CD4-positive, alpha-beta T cell (primary cell): ENCODE data around the gene TBL2. TPM values are rescaled to one million over a fixed set of nuclear protein-coding genes. Genes with fewer than 3 reads are reported as not detected.
"Not testable (repeated sequence)": the region's sequence is repeated elsewhere in the genome, so short reads cannot be mapped to it uniquely, and the experiment has no call there.

ENCODE experiments used
- ATAC-seq: fragments of 200-7000 bp; cut with Tn5 transposase; one replicate; pipeline ENCODE4 v1.10.0; 2022; ENCODE audit warnings: mild to moderate bottlenecking; ENCODE audit not compliant: poor library complexity
- CTCF ChIA-PET: fragments of 350-600 bp; sonication (Branson Sonifier 250); formaldehyde crosslinking; loops from one replicate; lab custom pipeline; 2021; ENCODE audit warnings: antibody characterized with exemption, inconsistent platforms; lab: Charles Lee
- POLR2A ChIA-PET: fragments of 350-600 bp; sonication (Branson Sonifier 250); formaldehyde crosslinking; loops from one replicate; lab custom pipeline; 2021; ENCODE audit warnings: antibody characterized with exemption, inconsistent platforms; lab: Charles Lee
- DNase-seq, 14 experiments: peaks; one replicate each; pipeline ENCODE4 v3.0.0-alpha.2; 2013 to 2020; ENCODE audit warnings: mixed read lengths in 2 of 14
- H3K27ac ChIP-seq, 2 donors: one replicate each; pipeline versions ENCODE4 v1.5.1 to v1.7.0; 2013; ENCODE audit warnings: low read length in 2 of 2, low read depth in 1 of 2, mild to moderate bottlenecking in 1 of 2
- H3K27me3 ChIP-seq, 2 experiments: 1 replicate in 1 of 2; 2 replicates in 1 of 2; pipeline versions ENCODE4 v1.6.1 to v1.7.0; 2013; ENCODE audit warnings: low read length in 2 of 2, control low read depth in 1 of 2, mild to moderate bottlenecking in 1 of 2, moderate library complexity in 1 of 2; ENCODE audit not compliant: insufficient read depth in 2 of 2, control insufficient read depth in 1 of 2
- H3K36me3 ChIP-seq: one replicate; pipeline ENCODE4 v1.6.1; 2013; ENCODE audit warnings: low read length, control low read depth; ENCODE audit not compliant: insufficient read depth
- H3K4me1 ChIP-seq: one replicate; pipeline ENCODE4 v1.6.1; 2013; ENCODE audit warnings: low read length, control low read depth; ENCODE audit not compliant: insufficient read depth
- H3K4me3 ChIP-seq: one replicate; pipeline ENCODE4 v1.5.1; 2013; ENCODE audit warnings: mild to moderate bottlenecking, low read length, moderate library complexity
- H3K9me3 ChIP-seq, 2 experiments: 1 replicate in 1 of 2; 2 replicates in 1 of 2; pipeline versions ENCODE4 v1.6.1 to v1.7.0; 2013; ENCODE audit warnings: low read length in 2 of 2, mild to moderate bottlenecking in 2 of 2, control low read depth in 1 of 2, moderate library complexity in 1 of 2; ENCODE audit not compliant: control insufficient read depth in 1 of 2, insufficient read depth in 1 of 2
- H3K27ac Mint-ChIP-seq: one replicate; pipeline ENCODE4 v1.8.0; 2020; ENCODE audit warnings: mixed read lengths
- H3K27me3 Mint-ChIP-seq: one replicate; pipeline ENCODE4 v1.8.0; 2021; ENCODE audit warnings: mixed read lengths
- H3K36me3 Mint-ChIP-seq: one replicate; pipeline ENCODE4 v1.8.0; 2021; ENCODE audit warnings: low read depth, mixed read lengths
- H3K4me1 Mint-ChIP-seq: one replicate; pipeline ENCODE4 v1.8.0; 2021; ENCODE audit warnings: low read depth, mixed read lengths
- H3K4me3 Mint-ChIP-seq: one replicate; pipeline ENCODE4 v1.8.0; 2020; ENCODE audit warnings: mild to moderate bottlenecking, mixed read lengths
- H3K9me3 Mint-ChIP-seq: one replicate; pipeline ENCODE4 v1.8.0; 2020; ENCODE audit warnings: mixed read lengths
- intact Hi-C, 2 experiments: fragments of 100-400 bp; cut with DNase I in 1 of 2; cut with micrococcal nuclease in 1 of 2; formaldehyde crosslinking; loops; one replicate each; pipeline versions ENCODE4 v1.15.1 to v1.9.0; 2023 to 2025; cut with DNase I, micrococcal nuclease
- total RNA-seq, 174 experiments: library from RNA in 2 of 174; stranded (reverse) in 2 of 174; gene quantifications; one replicate each; pipeline ENCODE4 v1.2.3 and lab custom pipeline; 2021 to 2026
- TF ChIP-seq, protein P1 (sequence below): fragments of 200-600 bp; IDR thresholded peaks from one replicate; pipeline ENCODE4 v1.8.0; 2022; ENCODE audit warnings: antibody characterized with exemption, mild to moderate bottlenecking

Gene TBL2
- total RNA-seq, 2 experiments from 2014 or later: 25.2 to 27.2 TPM

DNA sequence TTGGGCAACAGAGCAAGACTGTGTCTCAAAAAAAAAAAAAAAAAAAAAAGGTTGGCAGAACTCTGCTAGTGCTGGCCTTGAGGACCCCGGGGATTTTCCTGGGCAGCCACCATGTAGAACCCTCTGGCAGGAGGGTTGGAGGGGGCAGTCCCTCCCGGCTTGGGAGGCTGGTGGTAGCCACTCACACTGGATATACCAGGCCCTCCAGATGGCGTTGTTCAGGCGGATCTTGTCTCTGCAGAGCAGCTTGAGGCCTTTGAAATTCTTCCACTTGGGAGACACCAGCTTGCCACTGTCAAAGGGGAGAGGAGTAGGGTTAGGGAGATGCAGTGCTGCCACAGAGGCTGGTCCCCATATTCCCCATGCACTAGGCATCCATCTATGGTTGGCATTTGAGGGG lies 37.5 kb upstream of the TBL2 start:
- Histone ChIP-seq H3K27ac (no peak overlapping the region), H3K36me3 (no peaks in the 10 kb centered on the region), H3K27me3 (peaks cover 8 to 12% of the 10 kb centered on the region in 2 experiments), H3K4me3 (no peak overlapping the region), H3K4me1 (no peaks in the 10 kb centered on the region), H3K9me3 (no peaks in the 10 kb centered on the region)
- intact Hi-C loops: no loop called here
- ATAC-seq (no peak), DNase-seq (no peak)
- POLR2A ChIA-PET: no interaction called here
- Mint-ChIP-seq H3K4me1 (no peaks in the 10 kb centered on the region), H3K4me3 (no peak overlapping the region), H3K36me3 (no peaks in the 10 kb centered on the region), H3K9me3 (no peaks in the 10 kb centered on the region), H3K27me3 (peaks cover 31% of the 10 kb centered on the region), H3K27ac (no peak overlapping the region)
- CTCF ChIA-PET: interaction anchor here (0.6 kb wide), 1 partner anchor 30 kb away, joined by 5 read pairs; no protein-coding TSS in a partner anchor
- TF ChIP-seq, protein P1, sequence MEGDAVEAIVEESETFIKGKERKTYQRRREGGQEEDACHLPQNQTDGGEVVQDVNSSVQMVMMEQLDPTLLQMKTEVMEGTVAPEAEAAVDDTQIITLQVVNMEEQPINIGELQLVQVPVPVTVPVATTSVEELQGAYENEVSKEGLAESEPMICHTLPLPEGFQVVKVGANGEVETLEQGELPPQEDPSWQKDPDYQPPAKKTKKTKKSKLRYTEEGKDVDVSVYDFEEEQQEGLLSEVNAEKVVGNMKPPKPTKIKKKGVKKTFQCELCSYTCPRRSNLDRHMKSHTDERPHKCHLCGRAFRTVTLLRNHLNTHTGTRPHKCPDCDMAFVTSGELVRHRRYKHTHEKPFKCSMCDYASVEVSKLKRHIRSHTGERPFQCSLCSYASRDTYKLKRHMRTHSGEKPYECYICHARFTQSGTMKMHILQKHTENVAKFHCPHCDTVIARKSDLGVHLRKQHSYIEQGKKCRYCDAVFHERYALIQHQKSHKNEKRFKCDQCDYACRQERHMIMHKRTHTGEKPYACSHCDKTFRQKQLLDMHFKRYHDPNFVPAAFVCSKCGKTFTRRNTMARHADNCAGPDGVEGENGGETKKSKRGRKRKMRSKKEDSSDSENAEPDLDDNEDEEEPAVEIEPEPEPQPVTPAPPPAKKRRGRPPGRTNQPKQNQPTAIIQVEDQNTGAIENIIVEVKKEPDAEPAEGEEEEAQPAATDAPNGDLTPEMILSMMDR: no peak

DNA sequence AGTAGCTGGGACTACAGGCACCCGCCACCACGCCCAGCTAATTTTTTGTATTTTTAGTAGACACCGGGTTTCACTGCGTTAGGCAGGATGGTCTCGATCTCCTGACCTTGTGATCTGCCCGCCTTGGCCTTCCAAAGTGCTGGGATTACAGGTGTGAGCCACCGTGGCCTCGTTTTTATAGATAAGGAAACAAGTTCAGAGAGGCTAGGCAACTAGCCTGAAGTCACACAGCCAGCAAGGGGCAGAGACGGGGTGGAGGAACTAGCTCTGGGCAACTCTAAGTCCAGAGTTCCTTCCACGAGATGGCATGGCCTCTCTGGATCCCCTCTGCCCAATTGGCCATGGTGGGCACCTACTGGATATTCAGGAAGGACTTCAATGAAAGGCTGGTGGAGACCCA lies 36.6 kb upstream of the TBL2 start:
- H3K36me3 Mint-ChIP-seq, H3K36me3 ChIP-seq, H3K27ac ChIP-seq, H3K4me3 Mint-ChIP-seq, ATAC-seq, H3K4me1 ChIP-seq, H3K9me3 ChIP-seq, H3K4me3 ChIP-seq, H3K4me1 Mint-ChIP-seq, intact Hi-C loops, H3K9me3 Mint-ChIP-seq, POLR2A ChIA-PET, DNase-seq, CTCF ChIA-PET, H3K27ac Mint-ChIP-seq: not testable (repeated sequence)
- H3K27me3 Mint-ChIP-seq: peaks cover 41% of the 10 kb centered on the region
- H3K27me3 ChIP-seq: peaks cover 8 to 19% of the 10 kb centered on the region in 2 experiments

DNA sequence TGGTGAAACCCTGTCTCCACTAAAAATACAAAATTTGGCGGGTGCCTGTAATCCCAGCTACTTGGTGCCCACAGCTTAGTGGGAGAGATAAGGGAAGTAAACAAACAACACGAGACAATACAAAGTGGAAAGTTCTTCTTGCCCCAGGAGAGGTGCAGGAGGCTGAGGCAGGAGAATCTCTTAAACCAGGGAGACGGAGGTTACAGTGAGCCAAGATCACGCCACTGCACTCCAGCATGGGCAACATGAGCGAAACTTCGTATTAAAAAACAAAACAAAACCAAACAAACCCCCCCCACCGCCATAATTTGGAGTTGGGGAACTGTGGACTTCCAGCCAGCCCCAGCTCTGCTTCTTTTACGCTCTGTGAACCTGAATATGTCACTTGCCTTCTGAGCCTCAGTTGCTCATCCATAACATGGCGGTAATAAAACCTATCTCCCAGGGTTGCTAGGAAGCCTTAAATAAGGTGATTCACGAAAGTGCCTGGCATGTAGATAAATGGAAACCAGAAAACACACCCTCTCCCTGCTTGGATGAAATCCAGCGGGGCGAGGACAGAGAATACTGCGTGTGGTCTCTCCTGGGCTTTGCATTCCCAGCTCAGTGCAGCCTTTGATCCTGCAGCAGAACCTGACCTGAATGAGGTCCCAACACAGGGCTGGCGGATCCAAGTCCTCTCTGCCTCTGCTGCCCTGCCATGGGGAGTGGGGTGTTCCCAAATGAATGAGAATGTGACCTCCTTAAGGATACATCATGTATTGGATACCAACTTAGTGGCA lies 35.8 kb upstream of the TBL2 start:
- DNase-seq (no peak), ATAC-seq (no peak)
- POLR2A ChIA-PET: no interaction called here
- Mint-ChIP-seq H3K4me1 (no peaks in the 10 kb centered on the region), H3K4me3 (no peak overlapping the region), H3K27me3 (peaks cover 47% of the 10 kb centered on the region), H3K27ac (no peak overlapping the region), H3K9me3 (no peaks in the 10 kb centered on the region), H3K36me3 (no peaks in the 10 kb centered on the region)
- H3K27ac ChIP-seq: no peak overlapping the region
- intact Hi-C loops: no loop called here
- TF ChIP-seq, protein P1: no peak
- no peaks in the 10 kb centered on the region for H3K36me3 ChIP-seq
- CTCF ChIA-PET: no interaction called here
- peaks cover 8 to 20% of the 10 kb centered on the region in 2 experiments for H3K27me3 ChIP-seq
- no peaks in the 10 kb centered on the region for H3K4me1 ChIP-seq
- no peaks in the 10 kb centered on the region for H3K9me3 ChIP-seq
- no peak overlapping the region for H3K4me3 ChIP-seq
